WERI-Rb-1 (cell line): ENCODE results near the gene DYRK1B.

ENCODE experiments used
- DNase-seq: peaks from one replicate; pipeline ENCODE4 v3.0.0-alpha.2; 2020
- H3K27ac ChIP-seq: fragments of 250-450 bp; sonication (Bioruptor Pico); 2 replicates; pipeline ENCODE4 v1.5.1; 2020; ENCODE audit warnings: mild to moderate bottlenecking, moderate library complexity
- H3K27me3 ChIP-seq: fragments of 250-450 bp; sonication (Bioruptor Pico); 2 replicates; pipeline ENCODE4 v1.5.1; 2021; ENCODE audit warnings: mild to moderate bottlenecking, low read depth, moderate library complexity; ENCODE audit not compliant: insufficient read depth, severe bottlenecking
- H3K36me3 ChIP-seq: fragments of 250-450 bp; sonication (Bioruptor Pico); 2 replicates; pipeline ENCODE4 v1.5.1; 2020; ENCODE audit warnings: mild to moderate bottlenecking, moderate library complexity
- H3K4me3 ChIP-seq: 2 replicates; pipeline ENCODE4 v1.5.1; 2011; ENCODE audit warnings: low read depth, mild to moderate bottlenecking, control low read depth, low read length
- H3K9me3 ChIP-seq: fragments of 250-450 bp; sonication (Bioruptor Pico); 2 replicates; pipeline ENCODE4 v1.5.1; 2021; ENCODE audit warnings: mild to moderate bottlenecking, moderate library complexity; ENCODE audit not compliant: severe bottlenecking
- CTCF ChIP-seq: IDR thresholded peaks from 2 replicates; pipeline ENCODE4 v1.5.1; 2011; ENCODE audit warnings: low read depth, mild to moderate bottlenecking, control low read depth, inconsistent platforms, low read length

Gene DYRK1B

GRCh38 chr19:39841041-39841440 is 7.1 kb upstream of the DYRK1B start:
- Histone ChIP-seq H3K9me3 (no peaks in the 10 kb centered on the region), H3K4me3 (no peak overlapping the region), H3K27me3 (no peaks in the 10 kb centered on the region), H3K36me3 (peaks cover 75% of the 10 kb centered on the region), H3K27ac (no peak overlapping the region)
- no peak for TF ChIP-seq CTCF
- no peak for DNase-seq

- Histone ChIP-seq H3K27ac (no peak overlapping the region), H3K4me3 (no peak overlapping the region), H3K36me3 (peaks cover 80% of the 10 kb centered on the region), H3K27me3 (no peaks in the 10 kb centered on the region), H3K9me3 (no peaks in the 10 kb centered on the region)
- DNase-seq = no peak
- TF ChIP-seq CTCF = no peak
These were observed 6.5 kb upstream of the DYRK1B start for GRCh38 chr19:39840492-39840891.

GRCh38 chr19:39839678-39840327 is 5.8 kb upstream of the DYRK1B start:
- Histone ChIP-seq H3K27me3 (no peaks in the 10 kb centered on the region), H3K4me3 (no peak overlapping the region), H3K9me3 (no peaks in the 10 kb centered on the region), H3K36me3 (peaks cover 84% of the 10 kb centered on the region), H3K27ac (no peak overlapping the region)
- no peak for DNase-seq
- TF ChIP-seq CTCF = no peak

GRCh38 chr19:39838569-39838968 is 4.6 kb upstream of the DYRK1B start:
- no peak for TF ChIP-seq CTCF
- Histone ChIP-seq H3K36me3 (peaks cover 79% of the 10 kb centered on the region), H3K27ac (no peak overlapping the region), H3K9me3 (no peaks in the 10 kb centered on the region), H3K27me3 (no peaks in the 10 kb centered on the region), H3K4me3 (no peak overlapping the region)
- DNase-seq = no peak

GRCh38 chr19:39837978-39838377 is 4.0 kb upstream of the DYRK1B start:
- no peak for DNase-seq
- Histone ChIP-seq H3K4me3 (no peak overlapping the region), H3K27me3 (no peaks in the 10 kb centered on the region), H3K9me3 (no peaks in the 10 kb centered on the region), H3K36me3 (peaks cover 73% of the 10 kb centered on the region), H3K27ac (no peak overlapping the region)
- TF ChIP-seq CTCF = no peak

- 0 out of 2 replicates have a peak overlapping the region, but pooled peaks have one; percentile 17 for H3K27ac ChIP-seq
- TF ChIP-seq CTCF = no peak
- H3K9me3 ChIP-seq = no peaks in the 10 kb centered on the region
- H3K4me3 ChIP-seq = no peak overlapping the region
- no peaks in the 10 kb centered on the region for H3K27me3 ChIP-seq
- no peak for DNase-seq
- H3K36me3 ChIP-seq = peaks cover 81% of the 10 kb centered on the region
These were observed 402 bp upstream of the DYRK1B start for GRCh38 chr19:39834287-39834841.
